IMR-90 (cell line): Measurements from ENCODE around the gene DOCK9. TPM values are rescaled to one million over a fixed set of nuclear protein-coding genes. Genes with fewer than 3 reads are reported as not detected.

Source experiments
- ATAC-seq: fragments of 200-7000 bp; cut with Tn5 transposase; 2 replicates; pipeline ENCODE4 v1.9.1; 2020; ENCODE audit warnings: low read depth, mild to moderate bottlenecking, moderate library complexity
- BruUV-seq: library from RNA; stranded (reverse); fragments of 400-500 nt; replicated peaks from 2 replicates; lab custom pipeline; 2021; lab: Mats Ljungman, UMichigan
- CTCF ChIA-PET: fragments of 300-600 bp; formaldehyde crosslinking; extraction: SDS; loops from one replicate; lab custom pipeline; 2021; ENCODE audit warnings: antibody characterized with exemption; lab: Yijun Ruan, JAX
- POLR2A ChIA-PET: fragments of 300-600 bp; sonication (Branson Sonifier 250); formaldehyde crosslinking; loops from one replicate; lab custom pipeline; 2022; ENCODE audit warnings: antibody characterized with exemption; ENCODE audit not compliant: unreplicated experiment; lab: Charles Lee
- DNase-seq: peaks from one replicate; pipeline ENCODE4 v3.0.0; 2013
- H2AFZ ChIP-seq: replicated peaks from 2 replicates; pipeline ENCODE3; 2013; ENCODE audit warnings: low read length, mild to moderate bottlenecking; ENCODE audit not compliant: poor library complexity
- H2AK5ac ChIP-seq: 2 replicates; pipeline ENCODE4 v1.6.1; 2013; ENCODE audit warnings: low read depth, low read length, inconsistent platforms
- H2AK9ac ChIP-seq: replicated peaks from 2 replicates; pipeline ENCODE3; 2013; ENCODE audit warnings: mild to moderate bottlenecking, low read depth, low read length, moderate library complexity; ENCODE audit not compliant: poor library complexity
- H2BK120ac ChIP-seq: 2 replicates; pipeline ENCODE4 v1.6.1; 2013; ENCODE audit warnings: low read depth, low read length, inconsistent platforms
- H2BK15ac ChIP-seq: 3 replicates; pipeline ENCODE4 v1.6.1; 2013; ENCODE audit warnings: low read depth, low read length, inconsistent platforms
- H2BK20ac ChIP-seq: 2 replicates; pipeline ENCODE4 v1.6.1; 2013; ENCODE audit warnings: low read depth, mild to moderate bottlenecking, inconsistent platforms, low read length, moderate library complexity
- H2BK5ac ChIP-seq: 2 replicates; pipeline ENCODE4 v1.6.1; 2013; ENCODE audit warnings: mild to moderate bottlenecking, low read depth, low read length, inconsistent platforms; ENCODE audit not compliant: poor library complexity, severe bottlenecking
- H3K14ac ChIP-seq: replicated peaks from 2 replicates; pipeline ENCODE4 v1.6.1; 2013; ENCODE audit warnings: low read depth, low read length, inconsistent platforms
- H3K18ac ChIP-seq: 2 replicates; pipeline ENCODE4 v1.6.1; 2013; ENCODE audit warnings: low read depth, low read length, control low read depth
- H3K23ac ChIP-seq: 2 replicates; pipeline ENCODE4 v1.6.1; 2013; ENCODE audit warnings: low read depth, low read length, inconsistent platforms
- H3K27ac ChIP-seq: 2 replicates; pipeline ENCODE4 v1.5.1; 2013; ENCODE audit warnings: mild to moderate bottlenecking, control low read depth, low read length; ENCODE audit not compliant: insufficient read depth
- H3K27me3 ChIP-seq: 2 replicates; pipeline ENCODE4 v1.6.1; 2013; ENCODE audit warnings: low read length; ENCODE audit not compliant: control insufficient read depth, insufficient read depth
- H3K36me3 ChIP-seq: 2 replicates; pipeline ENCODE4 v1.6.1; 2013; ENCODE audit warnings: low read length, mixed read lengths; ENCODE audit not compliant: control insufficient read depth, insufficient read depth
- H3K4ac ChIP-seq: 2 replicates; pipeline ENCODE4 v1.6.1; 2013; ENCODE audit warnings: low read depth, low read length, inconsistent platforms
- H3K4me1 ChIP-seq: 2 replicates; pipeline ENCODE4 v1.6.1; 2013; ENCODE audit warnings: low read length, mixed read lengths; ENCODE audit not compliant: control insufficient read depth, insufficient read depth
- H3K4me2 ChIP-seq: 2 replicates; pipeline ENCODE4 v1.6.1; 2013; ENCODE audit warnings: low read depth, mild to moderate bottlenecking, control low read depth, low read length, moderate library complexity
- H3K4me3 ChIP-seq: 2 replicates; pipeline ENCODE4 v1.5.1; 2013; ENCODE audit warnings: low read depth, mild to moderate bottlenecking, control low read depth, low read length, moderate library complexity; ENCODE audit not compliant: insufficient read depth
- H3K56ac ChIP-seq: 2 replicates; pipeline ENCODE4 v1.6.1; 2013; ENCODE audit warnings: low read length, inconsistent platforms; ENCODE audit not compliant: insufficient read depth; ENCODE audit errors: extremely low read depth
- H3K79me1 ChIP-seq, 2 experiments: 2 replicates each; pipeline ENCODE4 v1.6.1; 2013; ENCODE audit warnings: low read length in 2 of 2, inconsistent platforms in 1 of 2, low read depth in 1 of 2
- H3K9ac ChIP-seq: 2 replicates; pipeline ENCODE4 v1.6.1; 2013; ENCODE audit warnings: low read depth, low read length, control low read depth
- H3K9me1 ChIP-seq: 2 replicates; pipeline ENCODE4 v1.6.1; 2013; ENCODE audit warnings: low read length, inconsistent platforms; ENCODE audit not compliant: insufficient read depth
- H3K9me3 ChIP-seq: 2 replicates; pipeline ENCODE4 v1.6.1; 2013; ENCODE audit warnings: low read length; ENCODE audit not compliant: control insufficient read depth, insufficient read depth
- H4K20me1 ChIP-seq: 2 replicates; pipeline ENCODE4 v1.6.1; 2013; ENCODE audit warnings: low read length, inconsistent platforms; ENCODE audit not compliant: insufficient read depth
- H4K5ac ChIP-seq: 2 replicates; pipeline ENCODE4 v1.6.1; 2013; ENCODE audit warnings: mild to moderate bottlenecking, low read depth, low read length, control low read depth
- H4K8ac ChIP-seq, 2 experiments: 2 replicates each; pipeline ENCODE4 v1.6.1; 2013; ENCODE audit warnings: low read depth in 2 of 2, low read length in 2 of 2, control low read depth in 1 of 2, inconsistent platforms in 1 of 2
- H4K91ac ChIP-seq: 2 replicates; pipeline ENCODE4 v1.6.1; 2013; ENCODE audit warnings: low read depth, low read length, inconsistent platforms; ENCODE audit not compliant: insufficient read depth
- CEBPB ChIP-seq: IDR thresholded peaks from 2 replicates; pipeline ENCODE4 v1.6.1; 2012; ENCODE audit warnings: low read depth, low read length, improper control_type of control experiment
- MAFK ChIP-seq: IDR thresholded peaks from 2 replicates; pipeline ENCODE4 v1.6.1; 2012; ENCODE audit warnings: low read depth, low read length, improper control_type of control experiment
- RAD21 ChIP-seq: IDR thresholded peaks from 2 replicates; pipeline ENCODE4 v1.6.1; 2012; ENCODE audit warnings: low read length, improper control_type of control experiment
- WGBS, 2 experiments: methylation state at CpG; one replicate each; pipeline versions ENCODE4 v1.1.5 to v1.1.7; 2013; ENCODE audit warnings: missing lambda C conversion rate in 2 of 2; ENCODE audit not compliant: insufficient read length in 1 of 2; ENCODE audit errors: extremely low coverage in 2 of 2; 5-methylcytosine and 5-hydroxymethylcytosine counted together
- dilution Hi-C: fragments of 300-500 bp; cut with HindIII; formaldehyde crosslinking; loops from one replicate; pipeline ENCODE4 v1.14.3; 2018; ENCODE audit warnings: low sequenced_read_pairs; ENCODE audit not compliant: unreplicated experiment
- in situ Hi-C: fragments of 300-500 bp; cut with MboI; formaldehyde crosslinking; loops from 3 replicates; pipeline ENCODE4 v1.14.3; 2019; ENCODE audit warnings: low sequenced_read_pairs, inconsistent platforms, mixed read lengths
- intact Hi-C: fragments of 100-400 bp; cut with micrococcal nuclease; formaldehyde crosslinking; loops from 2 replicates; pipeline ENCODE4 v1.10.0; 2022
- polyA plus RNA-seq, 3 experiments: library from polyadenylated mRNA; depleted of rRNA; stranded (reverse); fragments of >200 nt; gene quantifications; 2 replicates each; pipeline ENCODE4 v1.2.3, GENCODE V29; 2012; ENCODE audit warnings: low replicate concordance in 1 of 3
- total RNA-seq: library from RNA; depleted of rRNA; stranded (reverse); fragments of >200 nt; gene quantifications from 2 replicates; pipeline ENCODE4 v1.2.3, GENCODE V29; 2012

Gene DOCK9
- total and polyA plus RNA-seq, 2 of the 4 experiments (the other 2 are of a cell fraction): 4.8 to 7.2 TPM

DNA sequence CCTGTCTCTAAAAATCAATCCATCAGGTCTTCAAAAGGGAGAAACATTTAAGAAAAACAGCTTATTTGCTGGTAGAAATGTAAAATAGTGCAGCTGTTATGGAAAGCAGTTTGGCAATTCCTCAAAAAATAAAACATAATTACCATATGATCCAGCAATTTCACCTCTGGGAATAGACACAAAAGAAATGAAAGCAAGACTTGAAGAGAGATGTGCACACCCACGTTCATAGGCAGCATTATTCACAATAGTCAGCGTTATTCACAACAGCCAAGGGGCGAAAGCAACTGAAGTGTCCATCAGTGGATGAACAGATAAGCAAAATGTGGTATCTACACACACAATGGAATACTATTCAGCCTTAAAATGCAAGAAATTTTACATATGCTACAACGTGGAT is 45.1 kb upstream of the DOCK9 start:
- no TSS peak for BruUV-seq
- no peaks in the 10 kb centered on the region for H3K36me3 ChIP-seq
- no peak overlapping the region for H2BK20ac ChIP-seq
- no peak overlapping the region for H4K91ac ChIP-seq
- peaks cover 3 to 11% of the 10 kb centered on the region in 2 experiments; a peak in 3 of 4 replicates for H3K79me1 ChIP-seq
- no peak overlapping the region for H3K4me2 ChIP-seq
- no peak overlapping the region for H3K18ac ChIP-seq
- H2AK9ac ChIP-seq: no peak overlapping the region
- no peak overlapping the region for H2BK120ac ChIP-seq
- H3K14ac ChIP-seq: no peak overlapping the region
- H3K27me3 ChIP-seq: no peaks in the 10 kb centered on the region; the same call in 1 of the 2 replicates
- DNase-seq: no peak
- in situ Hi-C loops (no loop called here), dilution Hi-C loops (no loop called here), intact Hi-C loops (no loop called here)
- no peak overlapping the region for H3K9ac ChIP-seq
- H4K20me1 ChIP-seq: no peaks in the 10 kb centered on the region
- no peak overlapping the region for H2AFZ ChIP-seq
- no peak for ATAC-seq
- no peak overlapping the region for H3K23ac ChIP-seq
- H3K56ac ChIP-seq: no peak overlapping the region
- H4K8ac ChIP-seq: no peak overlapping the region
- ChIA-PET POLR2A (no interaction called here), CTCF (interaction anchor here (0.9 kb wide), 1 partner anchor 12 kb away, joined by 3 read pairs; no protein-coding TSS in a partner anchor)
- no peak overlapping the region for H3K4me3 ChIP-seq
- peaks cover 3% of the 10 kb centered on the region for H3K9me1 ChIP-seq
- TF ChIP-seq CEBPB (no peak), MAFK (peak; percentile 67), RAD21 (no peak)
- no peak overlapping the region for H3K4ac ChIP-seq
- peaks cover 2% of the 10 kb centered on the region; the same call in 1 of the 2 replicates for H3K9me3 ChIP-seq
- WGBS, 2 experiments: no CpG with 5 or more reads among the region's 4 CpGs
- H2BK15ac ChIP-seq: no peak overlapping the region
- H4K5ac ChIP-seq: no peak overlapping the region
- H3K27ac ChIP-seq: no peak overlapping the region
- H2AK5ac ChIP-seq: no peak overlapping the region
- H2BK5ac ChIP-seq: no peak overlapping the region
- H3K4me1 ChIP-seq: peaks cover 2% of the 10 kb centered on the region; the same call in 1 of the 2 replicates
